Measurements from ENCODE around the gene TCF3. TPM values are rescaled to one million over a fixed set of nuclear protein-coding genes. Genes with fewer than 3 reads are reported as not detected.

The TCF3 gene
- total and polyA plus RNA-seq, 2 donors (not counting 1 experiment from before 2014, with no cell fraction given), result 39.3 to 54.7 TPM

DNA sequence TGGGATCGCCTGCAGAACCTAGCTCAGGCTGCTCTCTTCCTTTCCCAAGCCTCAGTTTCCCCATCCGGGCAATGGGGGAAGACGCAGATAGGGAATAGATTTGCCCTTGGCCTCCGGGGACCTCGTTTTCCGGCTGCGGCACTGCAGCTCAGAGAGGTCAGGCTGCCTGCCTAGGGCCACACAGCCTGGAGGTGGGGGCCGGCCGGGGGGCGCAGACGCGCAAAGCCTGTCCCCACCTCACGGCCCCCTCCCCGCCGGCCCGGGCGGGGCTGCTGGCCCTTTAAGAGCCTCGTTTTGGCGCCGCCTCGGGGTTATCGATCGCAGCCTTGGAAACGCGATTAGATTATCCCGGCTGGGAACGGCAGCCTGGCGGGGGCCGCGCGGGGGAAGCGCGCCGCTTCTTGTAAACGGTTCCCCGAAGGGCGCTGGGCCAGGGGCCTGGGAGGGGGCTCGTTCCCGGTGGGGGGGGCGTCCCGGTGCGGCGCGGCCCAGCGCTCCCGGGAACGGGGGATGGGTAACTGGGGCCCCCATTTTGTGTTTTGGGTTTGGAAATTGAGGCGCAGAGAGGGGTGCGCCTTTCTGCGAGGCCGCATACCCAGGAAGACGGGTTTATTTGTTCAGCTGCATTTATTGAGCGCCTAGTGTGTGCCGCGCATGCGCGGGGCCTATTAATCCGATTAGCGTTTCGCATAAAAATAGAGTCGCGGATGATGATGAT is 23.4 kb upstream of the TCF3 start:
- no peak for DNase-seq (ENCODE audit: low read depth in 2 of 2)
- H3K27ac ChIP-seq (ENCODE audit: insufficient read depth, low read length), result no peak overlapping the region
- no peak overlapping the region for H3K4me2 ChIP-seq (ENCODE audit: extremely low read depth, insufficient read depth, low read length)

DNA sequence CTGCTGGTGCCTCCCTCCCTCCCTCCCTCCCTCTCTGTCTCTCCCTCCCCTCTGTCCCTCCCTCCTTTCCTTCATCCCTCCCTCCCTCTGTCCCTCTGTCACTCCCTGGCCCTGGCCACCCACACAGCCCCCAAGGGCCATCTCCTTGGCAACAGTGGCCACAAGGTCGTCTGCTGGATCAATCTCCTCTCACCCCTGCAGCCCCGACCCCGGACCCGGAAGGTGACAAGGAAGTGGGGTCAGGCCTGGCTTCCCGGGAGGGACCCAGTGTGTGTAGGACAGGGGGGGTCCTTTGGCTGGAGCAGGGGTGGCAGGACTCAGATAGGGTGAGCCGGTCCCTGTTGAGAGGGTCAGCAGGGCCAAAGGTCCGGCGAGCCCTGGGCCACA is 21.9 kb upstream of the TCF3 start:
- no peak overlapping the region for H3K9ac ChIP-seq (ENCODE audit: insufficient read depth, low read length)
- TF ChIP-seq, protein P1, sequence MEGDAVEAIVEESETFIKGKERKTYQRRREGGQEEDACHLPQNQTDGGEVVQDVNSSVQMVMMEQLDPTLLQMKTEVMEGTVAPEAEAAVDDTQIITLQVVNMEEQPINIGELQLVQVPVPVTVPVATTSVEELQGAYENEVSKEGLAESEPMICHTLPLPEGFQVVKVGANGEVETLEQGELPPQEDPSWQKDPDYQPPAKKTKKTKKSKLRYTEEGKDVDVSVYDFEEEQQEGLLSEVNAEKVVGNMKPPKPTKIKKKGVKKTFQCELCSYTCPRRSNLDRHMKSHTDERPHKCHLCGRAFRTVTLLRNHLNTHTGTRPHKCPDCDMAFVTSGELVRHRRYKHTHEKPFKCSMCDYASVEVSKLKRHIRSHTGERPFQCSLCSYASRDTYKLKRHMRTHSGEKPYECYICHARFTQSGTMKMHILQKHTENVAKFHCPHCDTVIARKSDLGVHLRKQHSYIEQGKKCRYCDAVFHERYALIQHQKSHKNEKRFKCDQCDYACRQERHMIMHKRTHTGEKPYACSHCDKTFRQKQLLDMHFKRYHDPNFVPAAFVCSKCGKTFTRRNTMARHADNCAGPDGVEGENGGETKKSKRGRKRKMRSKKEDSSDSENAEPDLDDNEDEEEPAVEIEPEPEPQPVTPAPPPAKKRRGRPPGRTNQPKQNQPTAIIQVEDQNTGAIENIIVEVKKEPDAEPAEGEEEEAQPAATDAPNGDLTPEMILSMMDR (conservative IDR thresholded peaks at IDR 0.05 in 1 of 2, IDR thresholded peaks at IDR 0.05 in 1 of 2; ENCODE audit: low read depth in 1 of 2, low read length in 2 of 2), result no peak
- TF ChIP-seq EZH2 (IDR thresholded peaks at IDR 0.05; ENCODE audit: low read length, missing control alignments), result no peak
- H3K4me1 ChIP-seq (ENCODE audit: control insufficient read depth, extremely low read depth, insufficient read depth, low read length), result no peaks in the 10 kb centered on the region
- no peak overlapping the region for H3K4me2 ChIP-seq (ENCODE audit: extremely low read depth, insufficient read depth, low read length)
- no peak overlapping the region for H3K27ac ChIP-seq (ENCODE audit: insufficient read depth, low read length)
- H3K79me2 ChIP-seq (ENCODE audit: control insufficient read depth, insufficient read depth, low read length), result no peaks in the 10 kb centered on the region
- no peaks in the 10 kb centered on the region for H3K36me3 ChIP-seq (ENCODE audit: control insufficient read depth, insufficient read depth, low read length)
- no peaks in the 10 kb centered on the region for H3K9me3 ChIP-seq (ENCODE audit: control insufficient read depth, insufficient read depth, low read depth, low read length)
- H3K27me3 ChIP-seq (ENCODE audit: control insufficient read depth, insufficient read depth, low read length), result peaks cover 4% of the 10 kb centered on the region
- no peak for DNase-seq (ENCODE audit: low read depth in 2 of 2)
- no peaks in the 10 kb centered on the region for H4K20me1 ChIP-seq (ENCODE audit: control insufficient read depth, extremely low read depth, insufficient read depth, low read length)
- H3K4me3 ChIP-seq (replicated peaks in 1 of 4; ENCODE audit: control extremely low read depth in 1 of 4, insufficient read depth in 1 of 4, low read depth in 3 of 4, low read length in 4 of 4), result no peak overlapping the region
- H2AFZ ChIP-seq (ENCODE audit: low read length), result no peak overlapping the region

More for the DNA sequence above, 23.4 kb upstream of the TCF3 start:
- H3K4me3 ChIP-seq (replicated peaks in 1 of 4; ENCODE audit: control extremely low read depth in 1 of 4, insufficient read depth in 1 of 4, low read depth in 3 of 4, low read length in 4 of 4), result peak overlapping the region in 1 of 4 experiments; percentile 7
- no peaks in the 10 kb centered on the region for H3K79me2 ChIP-seq (ENCODE audit: control insufficient read depth, insufficient read depth, low read length)
- no peaks in the 10 kb centered on the region for H3K9me3 ChIP-seq (ENCODE audit: control insufficient read depth, insufficient read depth, low read depth, low read length)
- no peaks in the 10 kb centered on the region for H4K20me1 ChIP-seq (ENCODE audit: control insufficient read depth, extremely low read depth, insufficient read depth, low read length)
- H3K9ac ChIP-seq (ENCODE audit: insufficient read depth, low read length), result no peak overlapping the region
- peaks cover 2% of the 10 kb centered on the region for H3K27me3 ChIP-seq (ENCODE audit: control insufficient read depth, insufficient read depth, low read length)
- H3K4me1 ChIP-seq (ENCODE audit: control insufficient read depth, extremely low read depth, insufficient read depth, low read length), result no peaks in the 10 kb centered on the region
- H2AFZ ChIP-seq (ENCODE audit: low read length), result no peak overlapping the region
- TF ChIP-seq, protein P1 (conservative IDR thresholded peaks at IDR 0.05 in 1 of 2, IDR thresholded peaks at IDR 0.05 in 1 of 2; ENCODE audit: low read depth in 1 of 2, low read length in 2 of 2), result no peak
- TF ChIP-seq EZH2 (IDR thresholded peaks at IDR 0.05; ENCODE audit: low read length, missing control alignments), result no peak
- no peaks in the 10 kb centered on the region for H3K36me3 ChIP-seq (ENCODE audit: control insufficient read depth, insufficient read depth, low read length)

- no peak overlapping the region for H3K27ac ChIP-seq (ENCODE audit: insufficient read depth, low read length)
- H3K4me1 ChIP-seq (ENCODE audit: control insufficient read depth, extremely low read depth, insufficient read depth, low read length), result no peaks in the 10 kb centered on the region
- DNase-seq (ENCODE audit: low read depth in 2 of 2), result no peak
- H2AFZ ChIP-seq (ENCODE audit: low read length), result no peak overlapping the region
- peaks cover 9% of the 10 kb centered on the region for H3K27me3 ChIP-seq (ENCODE audit: control insufficient read depth, insufficient read depth, low read length)
- H3K9ac ChIP-seq (ENCODE audit: insufficient read depth, low read length), result no peak overlapping the region
- H4K20me1 ChIP-seq (ENCODE audit: control insufficient read depth, extremely low read depth, insufficient read depth, low read length), result no peaks in the 10 kb centered on the region
- H3K79me2 ChIP-seq (ENCODE audit: control insufficient read depth, insufficient read depth, low read length), result no peaks in the 10 kb centered on the region
- H3K36me3 ChIP-seq (ENCODE audit: control insufficient read depth, insufficient read depth, low read length), result no peaks in the 10 kb centered on the region
- H3K4me3 ChIP-seq (replicated peaks in 1 of 4; ENCODE audit: control extremely low read depth in 1 of 4, insufficient read depth in 1 of 4, low read depth in 3 of 4, low read length in 4 of 4), result no peak overlapping the region
- TF ChIP-seq, protein P1 (conservative IDR thresholded peaks at IDR 0.05 in 1 of 2, IDR thresholded peaks at IDR 0.05 in 1 of 2; ENCODE audit: low read depth in 1 of 2, low read length in 2 of 2), result no peak
- H3K9me3 ChIP-seq (ENCODE audit: control insufficient read depth, insufficient read depth, low read depth, low read length), result no peaks in the 10 kb centered on the region
- no peak overlapping the region for H3K4me2 ChIP-seq (ENCODE audit: extremely low read depth, insufficient read depth, low read length)
Observed at GRCh38 chr19:1673645-1674292, 21.4 kb upstream of the TCF3 start.
